HG03175 (cell line): ENCODE measurements around the gene PPP1R3D.
"Not testable (repeated sequence)": the region's sequence is repeated elsewhere in the genome, so short reads cannot be mapped to it uniquely, and the experiment has no call there.

Experiments used
- ATAC-seq: cut with Tn5 transposase; IDR thresholded peaks from one replicate; pipeline ENCODE4 v1.9.1; 2021; ENCODE audit warnings: mild to moderate bottlenecking, moderate library complexity; ENCODE audit not compliant: unreplicated experiment

The PPP1R3D gene

DNA sequence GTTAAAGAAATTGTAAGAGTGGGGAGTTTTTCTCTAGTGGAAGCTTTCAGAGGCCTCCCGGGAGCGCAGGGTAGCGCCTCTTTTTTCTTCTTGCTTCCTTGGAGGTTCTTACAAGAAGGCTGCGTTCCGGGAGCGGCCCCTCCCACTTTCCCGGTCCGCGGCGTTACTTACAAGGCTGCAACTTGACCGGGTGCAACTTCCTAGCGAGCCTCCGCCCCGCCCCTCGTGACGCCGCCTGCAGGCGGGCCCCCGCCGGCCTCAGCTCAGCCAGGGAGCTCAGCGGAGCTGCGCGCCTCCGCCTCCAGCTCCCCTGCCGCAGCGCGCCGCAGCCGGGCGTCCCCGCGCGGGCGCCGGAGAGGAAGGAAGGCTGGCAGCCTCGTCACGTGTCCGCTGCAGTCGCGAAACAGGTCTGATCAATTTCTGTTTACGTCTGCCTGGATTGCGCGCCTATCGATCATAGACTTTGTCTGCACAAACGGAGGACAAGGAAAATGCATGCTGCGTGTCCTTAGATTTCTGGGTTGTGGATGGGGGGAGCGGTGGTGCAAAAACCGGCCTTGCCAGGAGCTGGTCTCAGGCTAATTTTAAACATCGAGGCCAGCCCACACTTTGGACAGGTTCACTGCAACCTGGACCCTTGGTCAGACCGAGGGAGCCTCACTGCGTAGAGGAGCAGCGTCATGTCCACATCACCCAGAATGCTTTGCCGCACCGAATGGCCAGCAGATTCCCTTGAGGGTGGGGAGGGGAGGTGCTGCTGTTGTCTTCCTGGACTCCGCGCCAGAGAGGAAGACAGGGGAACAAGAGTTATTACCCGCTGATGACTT lies at the start of gene PPP1R3D, which contains the start of gene FAM217B:
PPP1R3D (minus strand) TSS at position 177 of the 827 bp plus-strand sequence. CDS start 374 bp downstream, outside the sequence.
FAM217B (plus strand) TSS at position 261 of the 827 bp plus-strand sequence. CDS start 3,555 bp downstream, outside the sequence.
- peak; percentile 95 for ATAC-seq

DNA sequence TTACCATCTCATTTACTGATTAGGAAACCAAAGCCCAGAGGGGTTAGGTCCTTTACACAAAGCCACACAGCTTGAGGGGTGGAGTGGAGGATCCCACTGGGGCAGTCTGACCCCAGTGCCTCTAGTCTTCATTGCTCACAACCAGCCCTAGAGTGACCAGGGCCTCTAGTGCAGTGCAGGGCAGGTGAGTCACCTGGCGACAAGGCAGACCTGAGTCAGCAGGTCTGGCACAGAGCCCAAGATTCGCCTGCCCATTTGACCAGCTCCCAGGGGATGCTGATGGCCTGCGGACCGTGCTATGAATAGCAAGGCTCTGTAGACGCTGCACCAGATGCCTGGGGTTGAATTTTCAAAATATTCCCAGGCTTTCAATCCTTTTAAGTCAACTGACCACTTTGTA lies 48.0 kb upstream of the PPP1R3D start:
- no peak for ATAC-seq

DNA sequence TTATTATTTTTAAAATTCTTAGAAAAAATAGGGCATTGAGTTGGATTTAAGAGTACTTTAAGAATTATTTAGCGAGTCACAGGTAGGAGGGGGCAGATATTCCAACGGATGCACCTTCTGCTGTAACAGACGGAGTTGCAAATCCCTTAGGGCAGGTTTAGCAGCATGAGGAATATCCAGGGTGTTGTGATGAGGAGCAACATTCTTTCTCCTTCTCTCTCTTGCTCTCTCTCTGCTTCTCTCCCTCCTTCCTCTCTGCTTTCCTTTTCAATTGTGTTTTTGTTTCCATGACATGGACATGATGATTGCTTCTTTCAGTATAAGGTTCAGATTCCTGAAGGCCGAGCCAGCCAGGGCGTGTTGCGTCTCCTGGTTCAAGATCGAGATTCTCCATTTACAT lies 47.0 kb upstream of the PPP1R3D start:
- ATAC-seq = no peak

- no peak for ATAC-seq
Observed at GRCh38 chr20:59985864-59986263, 45.8 kb upstream of the PPP1R3D start.

DNA sequence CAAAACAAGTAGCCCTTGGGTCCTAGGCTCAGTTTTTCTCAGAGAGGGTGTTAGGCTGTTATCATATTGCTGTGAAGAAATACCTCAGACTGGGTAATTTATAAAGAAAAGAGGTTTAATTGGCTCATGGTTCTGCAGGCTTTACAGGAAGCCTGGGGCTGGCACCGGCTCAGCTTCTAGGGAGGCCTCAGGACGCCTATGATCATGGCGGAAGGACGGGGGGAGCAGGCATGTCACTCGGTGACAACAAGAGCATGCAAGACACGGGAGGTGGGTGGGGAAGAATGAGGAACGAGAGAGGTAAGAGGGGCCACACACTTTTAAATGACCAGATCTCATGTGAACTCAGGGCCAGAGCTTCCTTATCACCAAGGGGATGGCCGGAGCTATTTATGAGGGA lies 45.1 kb upstream of the PPP1R3D start:
- ATAC-seq = no peak

GRCh38 chr20:59984541-59984940 lies 44.4 kb upstream of the PPP1R3D start:
- ATAC-seq = no peak

DNA sequence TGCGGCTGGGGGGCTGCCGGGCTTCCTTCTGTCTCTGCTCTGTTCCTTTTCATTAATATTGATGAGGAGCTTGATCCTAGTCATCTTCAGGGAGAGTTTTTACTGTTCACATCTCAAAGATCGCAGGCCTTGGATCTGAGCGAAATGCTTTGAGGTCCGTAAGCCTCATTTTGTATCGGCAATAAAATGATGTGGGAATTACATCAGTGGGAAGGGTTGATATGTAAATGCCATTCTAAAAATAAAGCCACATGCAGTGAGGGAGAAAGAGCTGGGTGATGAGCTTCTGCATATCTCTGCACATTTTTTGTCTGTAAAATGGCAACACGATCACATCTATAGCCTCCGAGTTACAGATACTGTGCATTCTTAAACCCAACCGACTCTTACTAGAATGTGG lies 43.0 kb upstream of the PPP1R3D start:
- no peak for ATAC-seq

GRCh38 chr20:59977086-59977485 lies 37.0 kb upstream of the PPP1R3D start:
- ATAC-seq = no peak

DNA sequence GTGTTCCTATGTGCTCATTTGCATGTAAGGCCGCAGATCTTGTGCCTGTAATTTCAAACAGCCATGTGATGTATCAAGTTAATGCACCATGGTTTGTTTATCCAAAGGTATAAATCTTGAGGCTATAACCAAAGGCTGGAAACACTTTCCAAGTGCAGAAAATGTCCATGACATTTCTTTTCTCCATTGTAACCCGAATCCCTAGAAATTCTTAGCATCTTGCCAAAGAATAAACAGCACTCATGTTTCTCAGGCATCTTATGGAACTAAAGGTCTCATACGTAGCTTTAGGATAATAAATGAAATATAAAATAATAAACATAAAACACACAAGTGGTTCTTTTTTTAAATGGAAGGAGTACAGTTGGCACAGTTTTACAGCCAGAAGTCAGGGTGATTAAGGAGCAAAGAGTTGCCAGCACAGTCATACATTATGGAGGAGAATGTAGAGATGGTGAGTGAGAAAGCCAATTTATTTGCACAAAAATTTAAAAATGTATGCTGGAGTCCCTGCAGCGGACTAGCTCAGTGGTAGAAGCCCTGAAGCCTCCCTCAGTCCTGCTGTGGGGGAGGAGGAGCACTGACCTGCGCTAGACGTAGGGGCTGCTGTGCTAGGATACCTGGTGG lies 36.2 kb upstream of the PPP1R3D start:
- no peak for ATAC-seq

DNA sequence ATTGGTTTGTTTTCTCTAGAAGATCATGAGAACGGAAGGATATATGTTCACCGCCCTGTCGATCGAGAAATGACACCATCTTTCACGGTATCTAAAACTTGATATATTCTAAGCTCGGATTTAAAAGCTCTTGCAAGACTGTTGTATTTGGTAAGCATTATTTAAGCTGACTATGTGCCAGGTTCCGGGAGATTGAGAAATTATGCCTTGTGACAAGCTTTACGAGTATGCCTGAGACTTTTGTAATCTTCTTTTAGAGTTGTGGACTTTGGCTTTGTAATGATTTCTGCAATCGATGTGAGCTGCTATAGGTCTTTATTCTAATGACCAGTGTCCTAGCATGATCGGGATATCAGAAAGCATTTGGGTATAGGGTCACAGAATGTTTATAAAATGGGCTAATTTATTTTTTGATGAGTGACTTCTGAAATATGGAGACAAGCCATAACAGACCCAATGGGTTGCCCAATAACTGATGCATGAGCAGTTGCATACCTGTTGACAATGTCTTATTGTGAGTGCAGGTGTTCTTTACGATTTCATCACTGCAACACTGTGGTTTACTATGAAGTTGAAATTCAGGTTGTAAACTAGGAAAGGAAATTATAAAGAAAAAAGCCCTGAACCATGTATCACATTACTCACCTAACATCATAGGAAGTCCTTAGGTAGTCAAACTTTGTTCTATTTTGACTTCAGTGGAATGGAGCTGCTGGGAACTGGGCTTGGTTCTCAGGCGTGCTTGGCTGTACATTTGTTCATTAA lies 32.1 kb upstream of the PPP1R3D start:
- ATAC-seq = no peak

GRCh38 chr20:59971428-59971827 lies 31.3 kb upstream of the PPP1R3D start:
- ATAC-seq = no peak

GRCh38 chr20:59966428-59966827 lies 26.3 kb upstream of the PPP1R3D start:
- ATAC-seq = no peak

GRCh38 chr20:59962155-59962554 lies 22.1 kb upstream of the PPP1R3D start:
- ATAC-seq = no peak

DNA sequence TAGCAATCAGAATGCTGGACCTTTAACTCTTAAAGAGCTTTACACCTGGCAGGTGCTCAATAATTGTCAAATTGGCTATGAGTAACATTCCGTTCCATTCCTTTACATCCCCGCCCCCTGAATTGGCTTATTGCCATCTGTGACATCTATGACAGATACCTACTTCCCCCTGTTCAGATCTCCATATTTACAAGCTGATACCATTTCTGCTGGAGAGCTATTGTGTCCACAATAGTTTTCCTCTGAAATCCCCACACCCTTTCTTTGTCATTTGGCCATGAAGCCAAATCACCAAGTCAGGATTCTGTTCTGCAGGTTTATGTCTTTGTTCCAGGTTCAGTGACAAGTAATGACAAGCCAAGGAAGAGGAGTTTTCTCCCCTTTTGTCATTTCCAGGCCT lies 21.3 kb upstream of the PPP1R3D start:
- ATAC-seq = no peak

GRCh38 chr20:59958626-59959025 lies 18.5 kb upstream of the PPP1R3D start:
- ATAC-seq = no peak

GRCh38 chr20:59958123-59958522 lies 18.0 kb upstream of the PPP1R3D start, which contains the start of gene CDH26:
Gene CDH26, plus strand, starts transcription at chr20:59958423. Its CDS starts 304 bp downstream, at chr20:59958727.
- ATAC-seq = no peak

GRCh38 chr20:59957568-59957967 lies 17.5 kb upstream of the PPP1R3D start:
- not testable (repeated sequence) for ATAC-seq

DNA sequence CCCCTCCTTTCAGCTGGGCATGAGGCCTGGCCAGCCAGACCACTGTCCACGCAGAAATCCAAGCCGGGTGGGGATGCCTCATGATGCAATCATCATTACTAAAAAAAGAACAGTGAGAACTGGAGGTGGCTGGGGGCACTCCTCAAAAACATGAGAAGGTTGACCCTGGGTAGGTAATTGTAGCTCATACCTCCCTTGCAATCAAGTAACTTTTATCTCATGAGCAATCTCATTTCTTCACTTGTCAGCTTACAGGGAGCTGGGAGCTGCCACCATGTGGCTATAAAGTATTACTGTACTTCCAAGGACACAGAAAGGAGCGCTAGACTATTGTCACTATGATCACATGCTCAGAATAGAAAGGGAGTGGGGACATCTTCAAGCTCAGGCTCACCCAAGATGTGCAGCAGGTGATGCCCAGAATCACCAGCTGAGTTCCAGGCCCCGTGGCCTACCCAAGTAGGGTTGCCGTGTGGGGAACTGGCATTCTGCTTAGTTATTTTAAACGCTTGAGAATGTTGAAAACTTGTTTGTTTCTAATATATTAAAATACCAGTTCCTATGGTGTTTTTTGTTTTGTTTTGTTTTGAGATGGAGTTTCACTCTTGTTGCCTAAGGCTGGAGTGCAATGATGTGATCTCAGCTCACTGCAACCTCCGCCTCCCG lies 15.2 kb upstream of the PPP1R3D start:
- no peak for ATAC-seq

DNA sequence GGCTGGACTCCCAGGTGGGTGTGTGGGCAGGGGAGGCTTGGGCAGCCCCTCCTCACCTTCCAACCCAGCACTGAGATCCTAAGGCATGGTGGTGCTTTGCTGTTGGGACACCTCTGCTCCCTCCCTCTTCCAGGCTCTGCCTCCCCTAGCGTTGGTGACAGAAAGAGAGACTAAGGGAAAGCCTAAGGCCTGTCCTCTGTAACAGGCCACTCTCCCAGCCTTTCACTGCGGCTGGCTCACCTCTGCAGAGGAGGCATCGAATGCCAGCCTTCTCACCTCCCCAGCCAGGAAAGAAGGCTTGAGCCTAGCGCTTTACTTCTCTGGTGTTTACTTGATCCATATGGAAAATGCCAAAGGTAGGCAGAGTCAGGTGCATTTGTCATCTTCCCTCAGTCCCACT lies 14.6 kb upstream of the PPP1R3D start:
- no peak for ATAC-seq

DNA sequence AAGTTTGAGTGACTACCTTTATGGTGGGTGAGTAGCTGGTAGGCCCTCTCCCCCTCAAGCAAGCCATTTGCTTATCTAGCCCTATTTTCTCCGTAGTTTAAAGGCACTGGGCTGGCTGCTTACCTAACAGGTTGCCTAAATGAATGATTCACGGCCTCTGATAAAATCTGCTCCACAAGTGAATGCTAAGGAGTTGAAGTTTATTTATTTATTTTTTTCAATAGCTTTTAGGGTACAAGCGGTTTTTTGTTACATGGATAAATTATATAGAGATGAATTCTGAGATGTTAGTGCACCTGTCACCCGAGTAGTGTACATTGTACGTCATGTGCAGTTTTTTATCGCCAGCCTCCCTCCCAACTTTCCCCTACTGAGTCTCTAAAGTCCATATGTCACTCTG lies 9.8 kb upstream of the PPP1R3D start:
- no peak for ATAC-seq
